Transverse colon (tissue), 4 donors: ENCODE data around the gene TXNDC17. TPM values are rescaled to one million over a fixed set of nuclear protein-coding genes. Genes with fewer than 3 reads are reported as not detected.

ENCODE experiments used
- DNase-seq: peaks from one replicate; pipeline ENCODE4 v3.0.0-alpha.2; 2019
- H3K27ac ChIP-seq, 4 donors: fragments of 200-600 bp; sonication (generic); 2 replicates each; pipeline ENCODE4 v1.5.1; 2016 to 2018; ENCODE audit warnings: inconsistent platforms in 4 of 4
- H3K27me3 ChIP-seq: fragments of 200-600 bp; sonication (generic); 2 replicates; pipeline ENCODE4 v1.5.1; 2017; ENCODE audit warnings: inconsistent platforms
- H3K36me3 ChIP-seq, 4 donors: fragments of 200-600 bp; sonication (generic); 2 replicates each; pipeline ENCODE4 v1.5.1; 2017 to 2019; ENCODE audit warnings: inconsistent platforms in 4 of 4
- H3K4me1 ChIP-seq, 4 donors: fragments of 200-600 bp; sonication (generic); 2 replicates each; pipeline ENCODE4 v1.5.1; 2017 to 2020; ENCODE audit warnings: inconsistent platforms in 4 of 4
- H3K4me3 ChIP-seq, 4 donors: fragments of 200-600 bp; sonication (generic); 1 replicate in 1 of 4; 2 replicates in 3 of 4; pipeline versions ENCODE4 v1.5.1 to v1.6.1; 2017 to 2019; ENCODE audit warnings: inconsistent platforms in 4 of 4
- H3K9me3 ChIP-seq, 2 donors: fragments of 200-600 bp; sonication (generic); 2 replicates each; pipeline ENCODE4 v1.5.1; 2017 to 2019; ENCODE audit warnings: inconsistent platforms in 2 of 2
- CTCF ChIP-seq, 5 experiments: fragments of 200-600 bp in 3 of 5; fragments of 450-650 bp in 2 of 5; sonication (generic) in 3 of 5; IDR thresholded peaks; 1 replicate in 2 of 5; 2 replicates in 3 of 5; pipeline ENCODE4 v1.5.1; 2016 to 2017; ENCODE audit warnings: antibody characterized with exemption in 5 of 5, inconsistent platforms in 3 of 5, mild to moderate bottlenecking in 2 of 5, moderate library complexity in 1 of 5
- EP300 ChIP-seq: sonication (generic); formaldehyde crosslinking; IDR thresholded peaks from one replicate; pipeline ENCODE4 v1.6.1; 2017; ENCODE audit warnings: antibody characterized with exemption, low read depth
- POLR2A ChIP-seq: fragments of 450-650 bp; IDR thresholded peaks from one replicate; pipeline ENCODE4 v1.6.1; 2016; ENCODE audit warnings: antibody characterized with exemption, mild to moderate bottlenecking, moderate library complexity
- POLR2AphosphoS5 ChIP-seq, 3 donors: sonication (generic); formaldehyde crosslinking; IDR thresholded peaks; one replicate each; pipeline ENCODE4 v1.6.1; 2016; ENCODE audit warnings: antibody characterized with exemption in 3 of 3
- WGBS, 2 donors: methylation state at CpG; one replicate each; pipeline ENCODE4 v1.1.5; 2018; ENCODE audit warnings: low coverage in 1 of 2; 5-methylcytosine and 5-hydroxymethylcytosine counted together
- in situ Hi-C, 4 donors: fragments of 200-750 bp; cut with MboI; loops; one replicate each; pipeline versions ENCODE4 v1.15.0 to v1.15.1; 2017; ENCODE audit warnings: low sequenced_read_pairs in 3 of 4, low pct_ligation_motif_present in 1 of 4, low pct_unique_long_range_greater_than_20kb in 1 of 4
- intact Hi-C: fragments of 100-400 bp; cut with DNase I; formaldehyde crosslinking; loops from one replicate; pipeline ENCODE4 v1.15.1; 2023; ENCODE audit warnings: low total_unique reads
- total RNA-seq, 4 donors: library from RNA; depleted of rRNA; stranded (reverse); fragments of >200 nt; gene quantifications; one replicate each; pipeline ENCODE4 v1.1.0, GENCODE V29; 2016

The TXNDC17 gene
- total RNA-seq, 4 donors from 2014 or later = 60.2 to 439 (median 238) TPM

GRCh38 chr17:6668219-6668618 lies 27.4 kb downstream of the TXNDC17 start:
- in situ Hi-C loops (loop anchor here in 2 of 4 donors (10.0 to 25.0 kb wide), 3 partner anchors 177 to 344 kb away; partner anchors contain the start of genes BCL6B (in 1 of the 2) and RNASEK (in 1 of the 2)), intact Hi-C loops (loop anchor here (10.0 kb wide), 1 partner anchor 177 kb away; no protein-coding TSS in a partner anchor)
- H3K4me3 ChIP-seq = no peak overlapping the region
- TF ChIP-seq POLR2AphosphoS5 (IDR thresholded peaks at IDR 0.05) (no peak), POLR2A (no peak), CTCF (IDR thresholded peaks at IDR 0.05) (no peak), EP300 (no peak)
- no peak overlapping the region for H3K27ac ChIP-seq
- H3K27me3 ChIP-seq = peaks cover 18% of the 10 kb centered on the region
- 58 to 88% methylated on average over 3 to 17 of the region's 17 CpGs for WGBS, 2 donors
- peaks cover 0 to 4% (median 2%) of the 10 kb centered on the region in 4 donors for H3K4me1 ChIP-seq
- DNase-seq = no peak
- no peaks in the 10 kb centered on the region for H3K36me3 ChIP-seq
- H3K9me3 ChIP-seq = no peaks in the 10 kb centered on the region

DNA sequence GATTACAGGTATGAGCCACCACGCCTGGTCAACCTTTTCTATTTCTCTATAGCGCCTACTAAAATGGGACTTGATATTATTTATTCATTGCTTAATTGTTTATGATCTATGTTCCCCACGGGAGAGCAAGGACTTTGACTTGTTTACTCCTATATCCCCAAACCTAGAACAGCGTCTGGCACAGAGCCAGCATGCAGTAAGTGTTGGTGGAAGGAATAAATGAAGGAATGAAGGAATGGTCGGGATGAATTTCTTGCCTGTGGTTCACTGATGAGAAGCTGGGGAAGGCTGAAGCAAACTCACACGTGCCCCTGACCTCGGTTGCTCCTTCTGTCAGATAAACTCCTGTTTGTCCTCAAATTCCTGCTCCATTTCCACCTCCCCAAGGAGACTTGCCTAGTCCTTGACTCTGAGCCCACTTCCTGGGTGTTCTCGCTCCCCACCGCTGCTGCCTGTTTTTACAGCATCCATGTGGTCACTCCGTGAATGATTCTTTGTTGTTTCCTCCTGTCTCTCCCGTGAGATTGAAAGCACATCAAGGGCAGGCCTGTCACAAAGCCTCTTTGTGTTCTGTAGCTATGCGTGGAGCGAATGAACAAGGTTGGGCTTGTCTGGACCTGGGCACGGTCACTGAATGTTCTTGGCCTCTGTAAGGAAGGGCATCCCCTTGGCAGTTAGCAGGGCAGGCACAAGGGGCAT lies 28.0 kb downstream of the TXNDC17 start:
- Histone ChIP-seq H3K27ac (no peak overlapping the region), H3K27me3 (peaks cover 18% of the 10 kb centered on the region), H3K4me1 (peaks cover 0 to 4% (median 2%) of the 10 kb centered on the region in 4 donors), H3K36me3 (no peaks in the 10 kb centered on the region), H3K4me3 (no peak overlapping the region), H3K9me3 (no peaks in the 10 kb centered on the region)
- WGBS, 2 donors = 58% methylated on average over 11 to 14 of the region's 14 CpGs
- DNase-seq = no peak
- in situ Hi-C loops = loop anchor here in 2 of 4 donors (10.0 to 25.0 kb wide), 3 partner anchors 176 to 343 kb away; partner anchors contain the start of genes BCL6B (in 1 of the 2) and RNASEK (in 1 of the 2)
- no peak for TF ChIP-seq CTCF (IDR thresholded peaks at IDR 0.05)
- no peak for TF ChIP-seq POLR2AphosphoS5 (IDR thresholded peaks at IDR 0.05)
- TF ChIP-seq EP300 = no peak
- no peak for TF ChIP-seq POLR2A
- intact Hi-C loops = loop anchor here (10.0 kb wide), 1 partner anchor 176 kb away; no protein-coding TSS in a partner anchor

- peaks cover 0 to 4% (median 2%) of the 10 kb centered on the region in 4 donors for H3K4me1 ChIP-seq
- TF ChIP-seq POLR2A (no peak), CTCF (IDR thresholded peaks at IDR 0.05) (no peak), POLR2AphosphoS5 (IDR thresholded peaks at IDR 0.05) (no peak), EP300 (no peak)
- no peak for DNase-seq
- H3K4me3 ChIP-seq = no peak overlapping the region
- WGBS, 2 donors = 67 to 77% methylated on average over 5 to 10 of the region's 10 CpGs
- in situ Hi-C loops = loop anchor here in 2 of 4 donors (10.0 to 25.0 kb wide), 3 partner anchors 175 to 343 kb away; partner anchors contain the start of genes BCL6B (in 1 of the 2) and RNASEK (in 1 of the 2)
- no peaks in the 10 kb centered on the region for H3K9me3 ChIP-seq
- intact Hi-C loops = loop anchor here (10.0 kb wide), 1 partner anchor 175 kb away; no protein-coding TSS in a partner anchor
- peaks cover 18% of the 10 kb centered on the region for H3K27me3 ChIP-seq
- no peak overlapping the region for H3K27ac ChIP-seq
- no peaks in the 10 kb centered on the region for H3K36me3 ChIP-seq
Measured at GRCh38 chr17:6669479-6670212, 28.8 kb downstream of the TXNDC17 start.

- in situ Hi-C loops = loop anchor here in 1 of 4 donors (25.0 kb wide), 1 partner anchor 342 kb away; the partner anchor contains the start of genes BCL6B and RNASEK
- WGBS, 2 donors = 80 to 88% methylated on average over 2 to 8 of the region's 8 CpGs
- no peak for TF ChIP-seq EP300
- TF ChIP-seq POLR2A = no peak
- TF ChIP-seq POLR2AphosphoS5 (IDR thresholded peaks at IDR 0.05) = no peak
- no peak for TF ChIP-seq CTCF (IDR thresholded peaks at IDR 0.05)
Measured at GRCh38 chr17:6670571-6670970, 29.7 kb downstream of the TXNDC17 start.

More at GRCh38 chr17:6670571-6670970, 29.7 kb downstream of the TXNDC17 start:
- Histone ChIP-seq H3K36me3 (no peaks in the 10 kb centered on the region), H3K4me3 (no peak overlapping the region), H3K4me1 (peaks cover 0 to 4% (median 2%) of the 10 kb centered on the region in 4 donors), H3K27ac (no peak overlapping the region), H3K9me3 (no peaks in the 10 kb centered on the region), H3K27me3 (peaks cover 18% of the 10 kb centered on the region)
- intact Hi-C loops = no loop called here
- no peak for DNase-seq
